HG03460 (cell line): ENCODE results near the gene PCDH15.

Source experiments
- ATAC-seq: cut with Tn5 transposase; IDR thresholded peaks from one replicate; pipeline ENCODE4 v1.9.1; 2021; ENCODE audit not compliant: unreplicated experiment

Gene PCDH15

GRCh38 chr10:54708591-54708990 lies 92.4 kb downstream of the PCDH15 start:
- no peak for ATAC-seq

- no peak for ATAC-seq
Observed at GRCh38 chr10:54708021-54708420, 93.0 kb downstream of the PCDH15 start.

GRCh38 chr10:54702583-54703485 lies 98.2 kb downstream of the PCDH15 start:
- no peak for ATAC-seq

GRCh38 chr10:54691331-54691730 lies 109.7 kb downstream of the PCDH15 start:
- ATAC-seq, result no peak

- ATAC-seq, result no peak
Observed at GRCh38 chr10:54682554-54682953, 118.5 kb downstream of the PCDH15 start.

- no peak for ATAC-seq
Observed at GRCh38 chr10:54681136-54681535, 119.9 kb downstream of the PCDH15 start.

- no peak for ATAC-seq
Observed at GRCh38 chr10:54667136-54667535, 133.9 kb downstream of the PCDH15 start.

- ATAC-seq, result no peak
Observed at GRCh38 chr10:54666192-54666591, 134.8 kb downstream of the PCDH15 start.

- ATAC-seq, result no peak
Observed at GRCh38 chr10:54665095-54665494, 135.9 kb downstream of the PCDH15 start.

GRCh38 chr10:54660397-54660796 lies 140.6 kb downstream of the PCDH15 start:
- ATAC-seq, result no peak

- no peak for ATAC-seq
Observed at GRCh38 chr10:54656643-54657042, 144.4 kb downstream of the PCDH15 start.

GRCh38 chr10:54653518-54653917 lies 147.5 kb downstream of the PCDH15 start:
- no peak for ATAC-seq

GRCh38 chr10:54650547-54650946 lies 150.5 kb downstream of the PCDH15 start:
- no peak for ATAC-seq

- no peak for ATAC-seq
Observed at GRCh38 chr10:54622017-54622416, 179.0 kb downstream of the PCDH15 start.

GRCh38 chr10:54620352-54620751 lies 180.7 kb downstream of the PCDH15 start:
- ATAC-seq, result no peak

- no peak for ATAC-seq
Observed at GRCh38 chr10:54614072-54614471, 187.0 kb downstream of the PCDH15 start.

GRCh38 chr10:54613162-54613561 lies 187.9 kb downstream of the PCDH15 start:
- no peak for ATAC-seq

GRCh38 chr10:54609423-54609822 lies 191.6 kb downstream of the PCDH15 start:
- ATAC-seq, result no peak

- ATAC-seq, result no peak
Observed at GRCh38 chr10:54607983-54608382, 193.0 kb downstream of the PCDH15 start.

GRCh38 chr10:54594289-54594688 lies 206.7 kb downstream of the PCDH15 start:
- ATAC-seq, result no peak

GRCh38 chr10:54587971-54588370 lies 213.1 kb downstream of the PCDH15 start:
- no peak for ATAC-seq

- no peak for ATAC-seq
Observed at GRCh38 chr10:54585572-54585971, 215.5 kb downstream of the PCDH15 start.

GRCh38 chr10:54577682-54578081 lies 223.3 kb downstream of the PCDH15 start:
- ATAC-seq, result no peak
